Measurements from ENCODE around the gene SMIM41.

- peak; percentile 12 to 69 (median 57) for TF ChIP-seq CTCF (IDR thresholded peaks at IDR 0.05)
- TF ChIP-seq POLR2A (IDR thresholded peaks at IDR 0.05), result no peak
- TF ChIP-seq EP300 (IDR thresholded peaks at IDR 0.05), result peak in 1 of 4 donors; percentile 14
- TF ChIP-seq POLR2AphosphoS5 (IDR thresholded peaks at IDR 0.05), result no peak
Observed at GRCh38 chr12:52119398-52120254, 40.1 kb downstream of the SMIM41 start.
